ENCODE results near the gene TAGLN.

TAGLN gene

DNA sequence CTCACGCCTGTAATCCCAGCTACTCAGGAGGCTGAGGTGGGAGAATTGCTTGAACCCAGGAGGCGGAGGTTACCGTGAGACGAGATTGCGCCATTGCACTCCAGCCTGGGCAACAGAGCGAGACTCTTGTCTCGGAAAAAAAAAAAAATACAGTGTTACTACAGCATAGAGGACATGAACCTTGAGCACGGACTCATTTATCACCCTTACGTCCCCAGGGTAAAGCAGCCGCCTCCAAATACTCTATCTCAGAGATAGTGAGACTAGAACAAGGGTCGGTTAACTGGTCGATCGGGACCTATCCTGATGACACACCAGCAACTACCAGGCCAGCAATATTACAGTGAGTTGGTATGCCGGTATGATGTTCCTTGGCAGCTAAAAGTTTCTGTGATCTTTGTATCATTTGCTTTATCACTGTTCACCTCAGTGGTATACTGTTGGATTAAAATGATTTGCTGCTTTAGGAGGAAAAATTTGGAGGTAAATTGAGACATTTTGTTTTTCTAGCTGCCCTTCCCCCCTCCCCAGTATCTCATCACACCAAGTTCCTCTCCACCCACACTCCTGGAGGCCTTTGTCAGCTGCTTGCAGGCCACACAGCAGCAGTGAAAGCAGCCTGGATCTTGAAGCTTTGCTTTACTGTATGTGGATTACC, 27.6 kb upstream of the TAGLN start:
- H3K27ac ChIP-seq (ENCODE audit: low read depth in 2 of 2, low read length in 2 of 2) = no peak overlapping the region
- no peaks in the 10 kb centered on the region for H3K4me1 ChIP-seq (ENCODE audit: control insufficient read depth in 2 of 2, insufficient read depth in 2 of 2, low read length in 2 of 2)
- H3K36me3 ChIP-seq (ENCODE audit: control insufficient read depth in 2 of 2, insufficient read depth in 2 of 2, low read length in 2 of 2) = peaks cover 23 to 24% of the 10 kb centered on the region in 2 donors
- H3K9me3 ChIP-seq (ENCODE audit: control insufficient read depth in 2 of 2, low read length in 2 of 2) = no peaks in the 10 kb centered on the region
- no peaks in the 10 kb centered on the region for H3K27me3 ChIP-seq (ENCODE audit: control insufficient read depth in 2 of 2, insufficient read depth in 2 of 2, low read length in 2 of 2)
- no peak overlapping the region for H3K4me3 ChIP-seq (ENCODE audit: low read length in 2 of 2)
- H3K9ac ChIP-seq (ENCODE audit: low read depth in 1 of 2, low read length in 2 of 2) = no peak overlapping the region

DNA sequence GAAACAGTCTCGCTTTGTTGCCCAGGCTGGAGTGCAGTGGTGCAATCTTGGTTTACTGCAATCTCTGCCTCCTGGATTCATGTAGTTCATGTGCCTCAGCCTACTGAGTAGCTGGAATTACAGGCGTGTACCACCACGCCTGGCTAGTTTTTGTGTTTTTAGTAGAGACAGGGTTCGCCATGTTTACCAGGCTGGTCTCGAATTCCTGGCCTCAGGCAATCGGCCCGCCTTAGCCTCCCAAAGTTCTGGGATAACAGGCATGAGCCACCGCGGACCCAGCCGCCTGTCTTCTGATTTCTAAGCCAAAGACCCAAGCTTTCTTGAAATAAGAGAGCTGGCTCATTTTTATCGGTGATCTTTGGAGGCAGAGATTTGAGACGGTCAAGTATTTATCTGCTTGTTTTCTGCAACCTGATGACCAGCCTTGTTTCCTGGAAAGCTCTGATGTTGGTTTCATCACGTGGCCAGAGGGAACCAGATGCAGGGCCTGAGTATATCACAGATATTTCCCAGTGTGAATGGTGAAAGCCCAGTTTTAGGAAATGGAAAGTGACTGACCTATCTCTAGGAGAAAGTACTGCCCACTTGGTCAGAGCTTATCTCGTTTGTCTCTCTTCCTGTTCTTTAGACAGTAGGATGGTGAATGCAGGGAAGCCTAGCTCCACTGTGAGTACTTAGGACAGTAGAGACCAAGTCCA, 26.3 kb upstream of the TAGLN start:
- H3K27ac ChIP-seq (ENCODE audit: low read depth in 2 of 2, low read length in 2 of 2) = no peak overlapping the region
- H3K9me3 ChIP-seq (ENCODE audit: control insufficient read depth in 2 of 2, low read length in 2 of 2) = no peaks in the 10 kb centered on the region
- peaks cover 0 to 4% of the 10 kb centered on the region in 2 donors for H3K4me1 ChIP-seq (ENCODE audit: control insufficient read depth in 2 of 2, insufficient read depth in 2 of 2, low read length in 2 of 2)
- H3K9ac ChIP-seq (ENCODE audit: low read depth in 1 of 2, low read length in 2 of 2) = no peak overlapping the region
- no peaks in the 10 kb centered on the region for H3K27me3 ChIP-seq (ENCODE audit: control insufficient read depth in 2 of 2, insufficient read depth in 2 of 2, low read length in 2 of 2)
- H3K36me3 ChIP-seq (ENCODE audit: control insufficient read depth in 2 of 2, insufficient read depth in 2 of 2, low read length in 2 of 2) = peaks cover 12 to 16% of the 10 kb centered on the region in 2 donors
- no peak overlapping the region for H3K4me3 ChIP-seq (ENCODE audit: low read length in 2 of 2)

DNA sequence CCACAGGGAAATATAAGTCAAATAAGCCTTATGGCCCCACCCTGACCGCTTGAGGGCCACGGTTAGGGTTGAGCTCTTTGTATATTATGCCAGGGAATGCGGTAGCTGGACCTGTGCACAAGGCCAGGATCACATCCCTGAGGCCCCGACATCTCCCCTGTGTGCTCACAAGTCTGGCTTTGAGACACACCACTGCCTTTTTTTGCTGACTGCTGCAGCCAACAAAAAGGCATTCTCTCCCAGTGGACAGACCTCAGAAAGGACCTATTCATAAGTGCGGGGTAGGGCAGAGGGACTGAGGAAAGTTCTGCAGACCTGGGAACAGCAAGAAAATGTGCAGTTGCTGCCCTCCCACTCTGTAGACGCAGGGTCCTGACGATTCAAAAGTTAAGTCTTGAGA, 24.1 kb upstream of the TAGLN start:
- no peaks in the 10 kb centered on the region for H3K27me3 ChIP-seq (ENCODE audit: control insufficient read depth in 2 of 2, insufficient read depth in 2 of 2, low read length in 2 of 2)
- H3K36me3 ChIP-seq (ENCODE audit: control insufficient read depth in 2 of 2, insufficient read depth in 2 of 2, low read length in 2 of 2) = peaks cover 8 to 9% of the 10 kb centered on the region in 2 donors
- H3K4me1 ChIP-seq (ENCODE audit: control insufficient read depth in 2 of 2, insufficient read depth in 2 of 2, low read length in 2 of 2) = peaks cover 12 to 21% of the 10 kb centered on the region in 2 donors
- H3K4me3 ChIP-seq (ENCODE audit: low read length in 2 of 2) = no peak overlapping the region
- no peak overlapping the region for H3K9ac ChIP-seq (ENCODE audit: low read depth in 1 of 2, low read length in 2 of 2)
- H3K27ac ChIP-seq (ENCODE audit: low read depth in 2 of 2, low read length in 2 of 2) = no peak overlapping the region
- no peaks in the 10 kb centered on the region for H3K9me3 ChIP-seq (ENCODE audit: control insufficient read depth in 2 of 2, low read length in 2 of 2)

DNA sequence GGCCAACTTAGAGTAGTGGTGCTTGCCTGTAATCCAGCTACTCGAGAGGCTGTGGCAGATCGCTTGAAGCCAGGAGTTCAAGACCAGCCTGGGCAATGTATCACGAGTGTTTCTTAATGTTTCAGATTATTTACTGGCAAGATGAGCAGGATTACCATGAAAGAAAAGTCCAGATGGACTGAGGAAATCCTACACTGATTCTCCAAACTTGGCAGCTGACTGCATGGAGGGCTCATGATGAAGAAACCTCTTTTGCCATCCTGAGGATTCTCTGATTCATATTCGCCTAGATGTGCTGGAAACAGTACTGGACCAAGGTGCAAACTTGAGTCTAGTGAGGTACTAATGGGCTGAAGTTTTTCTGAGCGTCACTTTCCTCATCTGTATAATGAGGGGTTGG, 23.4 kb upstream of the TAGLN start:
- Histone ChIP-seq H3K27ac (ENCODE audit: low read depth in 2 of 2, low read length in 2 of 2) (no peak overlapping the region), H3K9me3 (ENCODE audit: control insufficient read depth in 2 of 2, low read length in 2 of 2) (no peaks in the 10 kb centered on the region), H3K4me3 (ENCODE audit: low read length in 2 of 2) (no peak overlapping the region), H3K27me3 (ENCODE audit: control insufficient read depth in 2 of 2, insufficient read depth in 2 of 2, low read length in 2 of 2) (no peaks in the 10 kb centered on the region), H3K9ac (ENCODE audit: low read depth in 1 of 2, low read length in 2 of 2) (no peak overlapping the region), H3K36me3 (ENCODE audit: control insufficient read depth in 2 of 2, insufficient read depth in 2 of 2, low read length in 2 of 2) (peaks cover 8 to 9% of the 10 kb centered on the region in 2 donors), H3K4me1 (ENCODE audit: control insufficient read depth in 2 of 2, insufficient read depth in 2 of 2, low read length in 2 of 2) (peaks cover 15 to 26% of the 10 kb centered on the region in 2 donors)

DNA sequence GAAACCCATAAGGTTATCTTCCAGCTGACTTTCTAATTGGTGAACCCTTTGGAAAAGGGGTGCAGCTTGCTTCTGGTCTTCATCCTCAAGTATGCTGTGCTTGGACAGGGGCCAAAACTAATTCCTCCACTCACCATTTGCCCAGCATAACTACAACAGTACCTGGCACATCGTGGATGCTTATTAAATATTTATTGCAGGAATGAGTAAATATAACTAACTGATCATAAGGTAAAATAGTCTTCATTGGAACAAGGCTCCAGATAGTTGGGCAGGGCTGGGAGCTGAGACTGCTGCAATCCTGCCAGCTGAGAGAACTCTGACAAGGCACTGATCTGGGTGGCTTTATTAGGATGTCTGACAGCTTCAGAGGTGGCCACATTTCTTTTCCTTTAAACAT, 23.0 kb upstream of the TAGLN start:
- Histone ChIP-seq H3K27me3 (ENCODE audit: control insufficient read depth in 2 of 2, insufficient read depth in 2 of 2, low read length in 2 of 2) (no peaks in the 10 kb centered on the region), H3K4me3 (ENCODE audit: low read length in 2 of 2) (no peak overlapping the region), H3K4me1 (ENCODE audit: control insufficient read depth in 2 of 2, insufficient read depth in 2 of 2, low read length in 2 of 2) (peaks cover 18 to 30% of the 10 kb centered on the region in 2 donors), H3K9ac (ENCODE audit: low read depth in 1 of 2, low read length in 2 of 2) (no peak overlapping the region), H3K27ac (ENCODE audit: low read depth in 2 of 2, low read length in 2 of 2) (no peak overlapping the region), H3K9me3 (ENCODE audit: control insufficient read depth in 2 of 2, low read length in 2 of 2) (no peaks in the 10 kb centered on the region), H3K36me3 (ENCODE audit: control insufficient read depth in 2 of 2, insufficient read depth in 2 of 2, low read length in 2 of 2) (peaks cover 4 to 7% of the 10 kb centered on the region in 2 donors)

DNA sequence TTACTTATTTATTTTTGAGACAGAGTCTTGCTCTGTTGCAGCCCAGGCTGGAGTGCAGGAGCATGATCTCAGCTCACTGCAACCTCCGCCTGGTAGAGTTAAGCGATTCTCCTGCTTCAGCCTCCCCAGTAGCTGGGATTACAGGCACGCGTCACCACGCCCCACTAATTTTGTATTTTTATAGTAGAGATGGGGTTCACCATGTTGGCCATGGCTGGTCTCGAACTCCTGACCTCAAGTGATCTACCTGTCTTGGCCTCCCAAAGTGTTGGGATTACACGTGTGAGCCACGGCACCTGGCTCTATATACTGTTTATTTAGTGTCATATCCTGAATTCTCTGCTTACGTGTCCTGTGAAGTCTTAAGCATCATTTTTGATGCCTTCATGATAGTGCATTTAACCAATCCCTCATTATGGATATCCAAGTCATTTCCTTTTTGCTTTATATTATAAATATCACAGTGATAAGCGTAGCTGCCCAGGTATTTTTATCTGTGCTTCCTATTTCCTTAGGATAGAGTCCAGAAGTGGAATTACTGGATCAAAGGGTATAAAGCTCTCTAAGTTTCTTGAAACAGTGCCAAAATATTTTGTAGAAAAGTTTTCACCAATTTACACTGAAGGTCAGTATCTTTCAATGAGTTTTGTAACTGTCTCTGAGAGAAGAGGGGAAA, 21.5 kb upstream of the TAGLN start:
- no peaks in the 10 kb centered on the region for H3K9me3 ChIP-seq (ENCODE audit: control insufficient read depth in 2 of 2, low read length in 2 of 2)
- peaks cover 18 to 35% of the 10 kb centered on the region in 2 donors for H3K4me1 ChIP-seq (ENCODE audit: control insufficient read depth in 2 of 2, insufficient read depth in 2 of 2, low read length in 2 of 2)
- peak overlapping the region; percentile 76 to 96 for H3K4me3 ChIP-seq (ENCODE audit: low read length in 2 of 2)
- H3K36me3 ChIP-seq (ENCODE audit: control insufficient read depth in 2 of 2, insufficient read depth in 2 of 2, low read length in 2 of 2) = peaks cover 7% of the 10 kb centered on the region in 2 donors
- no peaks in the 10 kb centered on the region for H3K27me3 ChIP-seq (ENCODE audit: control insufficient read depth in 2 of 2, insufficient read depth in 2 of 2, low read length in 2 of 2)
- H3K27ac ChIP-seq (ENCODE audit: low read depth in 2 of 2, low read length in 2 of 2) = peak overlapping the region; percentile 88 to 90
- H3K9ac ChIP-seq (ENCODE audit: low read depth in 1 of 2, low read length in 2 of 2) = peak overlapping the region; percentile 86 to 99

DNA sequence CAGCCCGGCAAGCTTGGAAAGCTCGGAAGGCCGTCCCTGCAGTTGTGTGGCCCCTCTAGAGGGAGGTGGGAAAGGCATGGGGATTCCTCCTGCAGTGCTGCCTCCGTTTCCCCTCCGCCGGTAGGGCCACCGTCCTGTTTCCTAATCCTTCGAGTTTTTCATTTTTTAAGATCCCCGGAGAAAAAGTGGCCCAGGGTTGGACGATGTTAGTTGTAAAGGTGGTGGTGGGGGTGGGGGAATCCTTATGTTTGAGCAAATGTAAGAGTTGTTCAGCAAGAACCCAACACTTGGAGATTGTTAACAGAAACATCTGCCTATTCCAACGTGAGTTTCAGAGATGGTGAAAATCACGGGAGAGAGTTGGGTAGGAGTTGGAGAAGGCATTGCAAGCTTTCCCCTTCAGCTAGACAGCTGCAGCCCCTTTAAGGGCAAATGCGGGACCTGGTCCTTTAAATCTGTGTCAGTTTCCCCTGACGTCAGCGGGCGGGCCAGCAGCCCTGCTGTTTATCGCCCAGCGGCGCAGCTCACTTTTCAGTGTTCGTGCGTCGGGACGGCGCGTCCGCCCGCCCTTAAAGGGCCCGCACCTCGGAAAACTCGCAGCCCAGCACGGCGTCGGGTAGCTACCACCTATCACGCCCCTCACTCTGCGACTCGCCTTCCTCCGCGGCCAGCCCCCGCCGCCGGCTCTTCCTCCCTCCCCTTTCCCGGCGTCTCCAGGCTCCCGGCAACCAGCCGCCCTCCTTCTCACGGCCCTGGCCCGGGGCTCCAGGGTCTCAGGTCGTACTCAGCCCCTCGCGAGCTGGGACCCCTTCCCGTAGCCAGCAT, 20.7 kb upstream of the TAGLN start, which contains the start of gene SIDT2:
Gene SIDT2, plus strand, starts transcription at position 534 of the 825 bp plus-strand sequence. CDS start 521 bp downstream, outside the sequence.
- Histone ChIP-seq H3K27ac (ENCODE audit: low read depth in 2 of 2, low read length in 2 of 2) (peak within 1 kb of the TSS; percentile 88 to 90), H3K27me3 (ENCODE audit: control insufficient read depth in 2 of 2, insufficient read depth in 2 of 2, low read length in 2 of 2) (no peaks in the 10 kb centered on the region), H3K9ac (ENCODE audit: low read depth in 1 of 2, low read length in 2 of 2) (peak within 1 kb of the TSS; percentile 86 to 99), H3K4me1 (ENCODE audit: control insufficient read depth in 2 of 2, insufficient read depth in 2 of 2, low read length in 2 of 2) (peaks cover 18 to 35% of the 10 kb centered on the region in 2 donors), H3K36me3 (ENCODE audit: control insufficient read depth in 2 of 2, insufficient read depth in 2 of 2, low read length in 2 of 2) (peaks cover 10% of the 10 kb centered on the region in 2 donors), H3K9me3 (ENCODE audit: control insufficient read depth in 2 of 2, low read length in 2 of 2) (no peaks in the 10 kb centered on the region), H3K4me3 (ENCODE audit: low read length in 2 of 2) (peak within 1 kb of the TSS; percentile 76 to 96)

DNA sequence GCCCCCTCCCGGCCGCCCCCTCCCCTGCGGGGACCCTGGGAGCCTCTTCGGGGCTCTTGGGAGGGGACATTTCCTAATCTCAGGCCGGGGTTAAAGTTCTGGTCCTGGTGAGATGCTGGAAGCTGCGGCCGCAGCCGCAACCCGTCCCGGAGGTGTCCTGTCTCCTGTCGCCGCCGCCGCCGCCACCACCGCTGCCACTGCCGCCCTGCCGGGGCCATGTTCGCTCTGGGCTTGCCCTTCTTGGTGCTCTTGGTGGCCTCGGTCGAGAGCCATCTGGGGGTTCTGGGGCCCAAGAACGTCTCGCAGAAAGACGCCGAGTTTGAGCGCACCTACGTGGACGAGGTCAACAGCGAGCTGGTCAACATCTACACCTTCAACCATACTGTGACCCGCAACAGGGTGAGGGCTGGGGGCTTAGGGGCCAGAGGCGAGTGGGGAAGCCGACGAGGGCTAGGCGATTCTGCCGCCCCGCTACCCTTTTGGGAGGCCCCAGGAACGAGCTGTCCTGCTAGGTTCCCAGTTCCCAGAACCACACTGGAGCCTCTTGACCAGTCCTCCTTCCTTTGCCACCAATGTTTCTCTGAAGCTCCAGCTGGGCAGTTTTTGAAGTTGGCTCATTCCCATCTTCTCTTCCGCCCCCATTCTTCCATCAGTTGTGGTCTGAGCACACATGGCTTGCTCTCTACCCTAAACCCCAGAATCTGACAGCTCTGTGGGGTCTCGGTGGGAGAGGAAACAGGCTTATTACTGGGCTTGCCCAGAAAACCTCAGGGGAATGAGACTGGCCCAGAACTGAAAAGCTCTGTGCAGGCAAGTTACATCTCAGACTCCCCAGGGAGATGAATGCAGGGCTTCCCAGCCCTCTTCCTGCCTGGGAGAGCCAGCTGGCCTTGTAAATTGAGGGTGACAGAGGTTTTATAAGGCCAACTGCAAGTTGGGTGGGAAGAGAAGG, 19.8 kb upstream of the TAGLN start:
- no peaks in the 10 kb centered on the region for H3K27me3 ChIP-seq (ENCODE audit: control insufficient read depth in 2 of 2, insufficient read depth in 2 of 2, low read length in 2 of 2)
- peaks cover 10 to 18% of the 10 kb centered on the region in 2 donors for H3K36me3 ChIP-seq (ENCODE audit: control insufficient read depth in 2 of 2, insufficient read depth in 2 of 2, low read length in 2 of 2)
- peak overlapping the region; percentile 76 to 96 for H3K4me3 ChIP-seq (ENCODE audit: low read length in 2 of 2)
- H3K9me3 ChIP-seq (ENCODE audit: control insufficient read depth in 2 of 2, low read length in 2 of 2) = no peaks in the 10 kb centered on the region
- peaks cover 22 to 35% of the 10 kb centered on the region in 2 donors for H3K4me1 ChIP-seq (ENCODE audit: control insufficient read depth in 2 of 2, insufficient read depth in 2 of 2, low read length in 2 of 2)
- H3K27ac ChIP-seq (ENCODE audit: low read depth in 2 of 2, low read length in 2 of 2) = peak overlapping the region; percentile 88 to 90
- H3K9ac ChIP-seq (ENCODE audit: low read depth in 1 of 2, low read length in 2 of 2) = peak overlapping the region; percentile 84 to 99

DNA sequence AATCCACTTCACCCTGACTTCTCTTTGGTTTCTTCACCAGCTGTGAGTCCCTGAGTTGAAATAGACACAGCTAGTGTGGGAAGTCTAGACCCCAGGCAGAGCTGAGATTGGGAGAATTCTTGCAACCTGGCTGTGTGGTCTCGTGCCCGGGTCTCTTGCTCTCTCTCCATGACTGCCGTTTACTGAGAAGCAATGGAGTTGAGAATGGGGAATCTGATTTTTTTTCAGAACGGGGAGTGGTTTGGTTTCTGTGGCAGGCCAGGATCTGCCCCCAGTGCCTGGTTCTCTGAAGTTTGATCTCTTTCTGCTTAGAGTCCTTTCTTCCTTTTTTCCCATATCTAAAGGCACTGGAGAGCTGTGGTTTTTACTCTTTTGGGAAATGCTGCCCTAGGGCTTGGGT, 19.1 kb upstream of the TAGLN start:
- Histone ChIP-seq H3K4me1 (ENCODE audit: control insufficient read depth in 2 of 2, insufficient read depth in 2 of 2, low read length in 2 of 2) (peaks cover 22 to 35% of the 10 kb centered on the region in 2 donors), H3K9ac (ENCODE audit: low read depth in 1 of 2, low read length in 2 of 2) (peak overlapping the region; percentile 84 to 99), H3K9me3 (ENCODE audit: control insufficient read depth in 2 of 2, low read length in 2 of 2) (no peaks in the 10 kb centered on the region), H3K36me3 (ENCODE audit: control insufficient read depth in 2 of 2, insufficient read depth in 2 of 2, low read length in 2 of 2) (peaks cover 10 to 18% of the 10 kb centered on the region in 2 donors), H3K4me3 (ENCODE audit: low read length in 2 of 2) (peak overlapping the region; percentile 76 to 96), H3K27ac (ENCODE audit: low read depth in 2 of 2, low read length in 2 of 2) (peak overlapping the region; percentile 88 to 90), H3K27me3 (ENCODE audit: control insufficient read depth in 2 of 2, insufficient read depth in 2 of 2, low read length in 2 of 2) (no peaks in the 10 kb centered on the region)

Measured in mucosa of rectum (tissue), 2 donors.